Osteoblast (primary cell): ENCODE measurements around the gene PRODH2. TPM values are rescaled to one million over a fixed set of nuclear protein-coding genes. Genes with fewer than 3 reads are reported as not detected.
"Not testable (repeated sequence)": the region's sequence is repeated elsewhere in the genome, so short reads cannot be mapped to it uniquely, and the experiment has no call there.

ENCODE experiments used
- DNase-seq: peaks from one replicate; pipeline ENCODE4 v3.0.0; 2011; ENCODE audit warnings: low spot score, mixed read lengths; ENCODE audit not compliant: insufficient read length; ENCODE audit errors: missing footprints
- H2AFZ ChIP-seq: 2 replicates; pipeline ENCODE4 v1.6.0; 2011; ENCODE audit warnings: mild to moderate bottlenecking, low read length
- H3K27ac ChIP-seq: 2 replicates; pipeline ENCODE4 v1.5.1; 2011; ENCODE audit warnings: mild to moderate bottlenecking, low read depth, low read length, moderate library complexity
- H3K27me3 ChIP-seq: 2 replicates; pipeline ENCODE4 v1.6.0; 2012; ENCODE audit warnings: mild to moderate bottlenecking, control low read depth, inconsistent platforms, low read length, moderate library complexity; ENCODE audit not compliant: insufficient read depth
- H3K36me3 ChIP-seq: 2 replicates; pipeline ENCODE4 v1.5.1; 2011; ENCODE audit warnings: mild to moderate bottlenecking, low read length, control low read depth, moderate library complexity; ENCODE audit not compliant: insufficient read depth
- H3K4me1 ChIP-seq: 2 replicates; pipeline ENCODE4 v1.5.1; 2011; ENCODE audit warnings: mild to moderate bottlenecking, low read length, control low read depth, moderate library complexity; ENCODE audit not compliant: insufficient read depth
- H3K4me2 ChIP-seq: 2 replicates; pipeline ENCODE4 v1.6.0; 2011; ENCODE audit warnings: mild to moderate bottlenecking, low read length; ENCODE audit not compliant: insufficient read depth
- H3K4me3 ChIP-seq: fragments of 200-600 bp; sonication (generic); 3 replicates; pipeline ENCODE4 v1.5.1; 2012; ENCODE audit warnings: mild to moderate bottlenecking, low read length, inconsistent platforms; ENCODE audit not compliant: insufficient read depth
- H3K79me2 ChIP-seq: 2 replicates; pipeline ENCODE4 v1.6.0; 2012; ENCODE audit warnings: mild to moderate bottlenecking, low read length, control low read depth, inconsistent platforms; ENCODE audit not compliant: insufficient read depth
- H3K9me3 ChIP-seq: 2 replicates; pipeline ENCODE4 v1.5.1; 2011; ENCODE audit warnings: low read depth, low read length, control low read depth
- H4K20me1 ChIP-seq: 2 replicates; pipeline ENCODE4 v1.6.0; 2012; ENCODE audit warnings: mild to moderate bottlenecking, low read length, control low read depth; ENCODE audit not compliant: insufficient read depth
- total RNA-seq: library from RNA; depleted of rRNA; stranded (reverse); fragments of >200 nt; gene quantifications from 2 replicates; pipeline ENCODE4 v1.2.3, GENCODE V29; 2012
- TF ChIP-seq, protein P1 (sequence below): IDR thresholded peaks from 2 replicates; pipeline ENCODE4 v1.5.1; 2011; ENCODE audit warnings: mild to moderate bottlenecking, low read depth, low read length, moderate library complexity; ENCODE audit errors: extremely low read depth

PRODH2 gene
- total RNA-seq, 1 donor: not detected

GRCh38 chr19:35842666-35843272 lies 30.1 kb upstream of the PRODH2 start:
- Histone ChIP-seq H4K20me1 (no peaks in the 10 kb centered on the region), H3K4me3 (no peak overlapping the region), H3K27me3 (peaks cover 37% of the 10 kb centered on the region), H3K79me2 (no peaks in the 10 kb centered on the region), H3K27ac (no peak overlapping the region), H3K4me1 (no peaks in the 10 kb centered on the region), H3K9me3 (peaks cover 6% of the 10 kb centered on the region), H3K4me2 (no peak overlapping the region), H3K36me3 (no peaks in the 10 kb centered on the region), H2AFZ (no peak overlapping the region)
- DNase-seq: no peak
- TF ChIP-seq, protein P1, sequence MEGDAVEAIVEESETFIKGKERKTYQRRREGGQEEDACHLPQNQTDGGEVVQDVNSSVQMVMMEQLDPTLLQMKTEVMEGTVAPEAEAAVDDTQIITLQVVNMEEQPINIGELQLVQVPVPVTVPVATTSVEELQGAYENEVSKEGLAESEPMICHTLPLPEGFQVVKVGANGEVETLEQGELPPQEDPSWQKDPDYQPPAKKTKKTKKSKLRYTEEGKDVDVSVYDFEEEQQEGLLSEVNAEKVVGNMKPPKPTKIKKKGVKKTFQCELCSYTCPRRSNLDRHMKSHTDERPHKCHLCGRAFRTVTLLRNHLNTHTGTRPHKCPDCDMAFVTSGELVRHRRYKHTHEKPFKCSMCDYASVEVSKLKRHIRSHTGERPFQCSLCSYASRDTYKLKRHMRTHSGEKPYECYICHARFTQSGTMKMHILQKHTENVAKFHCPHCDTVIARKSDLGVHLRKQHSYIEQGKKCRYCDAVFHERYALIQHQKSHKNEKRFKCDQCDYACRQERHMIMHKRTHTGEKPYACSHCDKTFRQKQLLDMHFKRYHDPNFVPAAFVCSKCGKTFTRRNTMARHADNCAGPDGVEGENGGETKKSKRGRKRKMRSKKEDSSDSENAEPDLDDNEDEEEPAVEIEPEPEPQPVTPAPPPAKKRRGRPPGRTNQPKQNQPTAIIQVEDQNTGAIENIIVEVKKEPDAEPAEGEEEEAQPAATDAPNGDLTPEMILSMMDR: no peak

- H3K4me2 ChIP-seq: no peak overlapping the region
- no peaks in the 10 kb centered on the region for H3K79me2 ChIP-seq
- no peak overlapping the region for H3K4me3 ChIP-seq
- peaks cover 6% of the 10 kb centered on the region for H3K9me3 ChIP-seq
- H3K4me1 ChIP-seq: no peaks in the 10 kb centered on the region
- no peak for DNase-seq
- TF ChIP-seq, protein P1: no peak
- H2AFZ ChIP-seq: no peak overlapping the region
- H3K27ac ChIP-seq: no peak overlapping the region
- H3K27me3 ChIP-seq: peaks cover 37% of the 10 kb centered on the region
- no peaks in the 10 kb centered on the region for H4K20me1 ChIP-seq
- H3K36me3 ChIP-seq: no peaks in the 10 kb centered on the region
Measured at GRCh38 chr19:35841961-35842595, 29.4 kb upstream of the PRODH2 start.

DNA sequence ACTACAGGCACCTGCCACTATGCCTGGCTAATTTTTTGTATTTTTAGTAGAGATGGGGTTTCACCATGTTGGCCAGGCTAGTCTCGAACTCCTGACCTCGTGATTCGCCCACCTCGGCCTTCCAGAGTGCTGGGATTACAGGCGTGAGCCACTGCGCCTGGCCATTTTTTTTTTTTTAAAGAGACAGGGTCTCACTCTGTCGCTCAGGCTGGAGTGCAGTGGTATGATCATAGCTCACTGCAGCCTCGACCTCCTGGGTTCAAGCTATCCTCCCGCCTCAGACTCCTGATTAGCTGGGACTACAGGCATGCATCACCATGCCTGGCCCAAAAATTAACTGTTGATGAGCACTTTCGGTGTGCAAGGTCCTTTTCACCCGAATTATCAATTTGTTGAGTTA lies 23.5 kb upstream of the PRODH2 start:
- H3K9me3 ChIP-seq, H3K4me3 ChIP-seq, H3K4me1 ChIP-seq, H2AFZ ChIP-seq, H3K36me3 ChIP-seq, H3K4me2 ChIP-seq, DNase-seq, H4K20me1 ChIP-seq, H3K79me2 ChIP-seq, H3K27ac ChIP-seq, H3K27me3 ChIP-seq: not testable (repeated sequence)

- TF ChIP-seq, protein P1: no peak
- no peak for DNase-seq
- Histone ChIP-seq H3K27me3 (no peaks in the 10 kb centered on the region), H3K36me3 (no peaks in the 10 kb centered on the region), H3K4me3 (no peak overlapping the region), H4K20me1 (no peaks in the 10 kb centered on the region), H2AFZ (no peak overlapping the region), H3K4me2 (no peak overlapping the region), H3K27ac (no peak overlapping the region), H3K79me2 (no peaks in the 10 kb centered on the region), H3K4me1 (no peaks in the 10 kb centered on the region), H3K9me3 (peaks cover under 1% of the 10 kb centered on the region)
Measured at GRCh38 chr19:35833972-35834371, 21.3 kb upstream of the PRODH2 start.
